Measurements from ENCODE around the gene EXPH5.

Gene EXPH5

DNA sequence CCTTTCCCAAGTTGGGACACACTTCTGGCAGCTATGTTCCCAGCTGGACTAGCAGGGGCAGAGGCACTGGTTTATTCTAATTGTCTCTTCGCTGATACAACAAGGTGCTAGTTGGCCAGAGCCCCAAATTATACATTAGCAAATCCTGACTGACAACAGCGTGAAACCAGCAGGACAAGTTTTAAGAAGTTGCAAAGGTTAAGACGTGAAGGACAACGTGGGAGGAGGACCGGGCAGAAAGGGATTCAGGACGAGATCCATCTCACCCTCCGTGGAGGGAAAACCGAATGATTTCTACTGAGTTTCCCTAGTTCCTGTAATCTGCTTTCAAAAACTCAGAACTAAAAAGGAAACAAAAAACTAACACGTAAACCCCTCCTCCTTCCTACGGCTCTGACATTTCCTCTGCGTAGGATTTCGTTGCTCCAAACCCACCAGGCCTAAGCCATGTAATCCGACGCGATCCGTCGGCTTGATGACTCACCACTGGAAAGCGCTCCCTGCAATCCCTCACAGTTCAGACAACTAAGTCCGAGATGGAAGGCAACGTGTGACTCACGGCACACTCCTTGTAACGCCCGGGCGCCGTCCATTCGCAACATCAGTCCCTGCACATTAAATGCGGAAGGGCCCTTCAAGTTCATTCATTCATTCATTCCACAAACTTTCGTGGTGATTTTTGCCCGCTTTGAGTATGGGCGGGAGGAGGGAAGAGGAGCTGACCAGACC lies 96.1 kb downstream of the EXPH5 start:
- DNase-seq (ENCODE audit: low read depth in 2 of 2): peak; percentile 98 to 99
- peak overlapping the region; percentile 57 to 58 for H3K4me3 ChIP-seq (replicated peaks in 1 of 2; ENCODE audit: low read depth in 2 of 2, low read length in 2 of 2)

DNA sequence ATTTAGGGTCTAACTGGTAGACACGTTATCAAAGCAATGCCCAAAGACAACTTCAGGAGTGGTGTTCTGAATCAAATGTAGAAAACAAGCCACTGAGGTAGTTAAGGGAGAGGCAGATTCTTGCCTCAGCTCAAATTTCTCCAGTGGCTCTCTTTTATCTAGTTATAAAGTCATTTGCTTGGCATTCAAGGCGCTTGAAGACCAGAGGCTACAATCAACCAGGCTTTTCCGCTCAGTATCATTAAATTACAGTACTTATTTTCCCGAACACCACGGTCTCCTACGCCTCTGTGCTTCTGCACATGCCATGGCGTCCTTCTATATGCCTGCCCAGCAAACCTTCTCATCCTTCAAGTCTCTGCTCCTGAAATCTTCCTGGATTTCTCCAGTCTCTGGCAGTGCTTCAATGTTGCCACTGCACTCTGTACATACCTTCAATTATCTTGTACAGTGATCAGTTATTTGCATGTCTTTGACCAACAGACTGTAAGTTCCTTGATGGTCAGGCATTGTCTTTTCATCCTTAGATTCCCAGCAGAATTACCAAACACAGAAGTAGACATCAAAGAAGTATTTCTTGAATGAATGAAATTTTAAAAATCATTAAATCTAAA lies 96.8 kb downstream of the EXPH5 start:
- TF ChIP-seq, protein P1, sequence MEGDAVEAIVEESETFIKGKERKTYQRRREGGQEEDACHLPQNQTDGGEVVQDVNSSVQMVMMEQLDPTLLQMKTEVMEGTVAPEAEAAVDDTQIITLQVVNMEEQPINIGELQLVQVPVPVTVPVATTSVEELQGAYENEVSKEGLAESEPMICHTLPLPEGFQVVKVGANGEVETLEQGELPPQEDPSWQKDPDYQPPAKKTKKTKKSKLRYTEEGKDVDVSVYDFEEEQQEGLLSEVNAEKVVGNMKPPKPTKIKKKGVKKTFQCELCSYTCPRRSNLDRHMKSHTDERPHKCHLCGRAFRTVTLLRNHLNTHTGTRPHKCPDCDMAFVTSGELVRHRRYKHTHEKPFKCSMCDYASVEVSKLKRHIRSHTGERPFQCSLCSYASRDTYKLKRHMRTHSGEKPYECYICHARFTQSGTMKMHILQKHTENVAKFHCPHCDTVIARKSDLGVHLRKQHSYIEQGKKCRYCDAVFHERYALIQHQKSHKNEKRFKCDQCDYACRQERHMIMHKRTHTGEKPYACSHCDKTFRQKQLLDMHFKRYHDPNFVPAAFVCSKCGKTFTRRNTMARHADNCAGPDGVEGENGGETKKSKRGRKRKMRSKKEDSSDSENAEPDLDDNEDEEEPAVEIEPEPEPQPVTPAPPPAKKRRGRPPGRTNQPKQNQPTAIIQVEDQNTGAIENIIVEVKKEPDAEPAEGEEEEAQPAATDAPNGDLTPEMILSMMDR (IDR thresholded peaks at IDR 0.05; ENCODE audit: low read depth, low read length): no peak
- DNase-seq (ENCODE audit: low read depth in 2 of 2): peak; percentile 18 to 21
- peak overlapping the region; percentile 57 to 58 for H3K4me3 ChIP-seq (replicated peaks in 1 of 2; ENCODE audit: low read depth in 2 of 2, low read length in 2 of 2)

More for the DNA sequence above, 96.1 kb downstream of the EXPH5 start:
- TF ChIP-seq, protein P1 (IDR thresholded peaks at IDR 0.05; ENCODE audit: low read depth, low read length): no peak

DNA sequence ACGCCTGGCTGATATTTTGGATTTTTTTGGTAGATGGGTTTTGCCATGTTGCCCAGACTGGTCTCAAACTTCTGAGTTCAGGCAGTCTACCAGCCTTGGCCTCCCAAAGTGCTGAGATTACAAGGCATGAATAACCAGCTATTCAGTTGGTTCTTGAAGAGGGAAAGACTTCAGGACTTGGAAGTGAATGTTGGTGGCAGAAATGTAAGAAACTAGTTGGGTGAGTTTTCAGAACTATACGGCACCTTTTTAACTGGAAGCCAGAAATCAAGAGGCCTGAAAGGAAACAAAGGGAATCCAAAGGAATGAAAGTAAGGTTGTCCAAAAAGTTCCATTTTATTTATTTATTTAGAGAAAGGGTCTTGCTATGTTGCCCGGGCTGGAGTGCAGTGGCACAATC lies 98.2 kb downstream of the EXPH5 start:
- no peak overlapping the region for H3K4me3 ChIP-seq (replicated peaks in 1 of 2; ENCODE audit: low read depth in 2 of 2, low read length in 2 of 2)
- TF ChIP-seq, protein P1 (IDR thresholded peaks at IDR 0.05; ENCODE audit: low read depth, low read length): no peak
- no peak for DNase-seq (ENCODE audit: low read depth in 2 of 2)

DNA sequence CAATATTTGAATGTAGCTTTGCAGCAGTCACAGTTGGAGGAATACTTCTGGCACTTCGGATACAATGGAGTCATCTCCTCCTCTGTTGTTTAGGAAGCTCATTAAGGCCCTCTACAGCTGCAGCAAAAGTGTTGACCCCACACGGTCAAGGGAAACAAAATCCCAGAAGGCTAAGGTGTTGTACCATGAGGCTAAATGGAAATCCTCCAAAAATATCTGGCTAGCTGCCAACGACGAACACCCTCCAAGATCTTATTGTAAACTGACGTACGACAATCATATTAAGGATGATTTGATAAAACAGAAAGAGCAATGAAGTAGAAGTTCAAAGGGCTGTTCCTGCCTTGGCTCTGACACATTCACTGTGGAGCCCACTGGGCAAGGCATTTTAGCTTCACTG lies 99.4 kb downstream of the EXPH5 start:
- DNase-seq (ENCODE audit: low read depth in 2 of 2): no peak
- H3K4me3 ChIP-seq (replicated peaks in 1 of 2; ENCODE audit: low read depth in 2 of 2, low read length in 2 of 2): no peak overlapping the region
- TF ChIP-seq, protein P1 (IDR thresholded peaks at IDR 0.05; ENCODE audit: low read depth, low read length): no peak

DNA sequence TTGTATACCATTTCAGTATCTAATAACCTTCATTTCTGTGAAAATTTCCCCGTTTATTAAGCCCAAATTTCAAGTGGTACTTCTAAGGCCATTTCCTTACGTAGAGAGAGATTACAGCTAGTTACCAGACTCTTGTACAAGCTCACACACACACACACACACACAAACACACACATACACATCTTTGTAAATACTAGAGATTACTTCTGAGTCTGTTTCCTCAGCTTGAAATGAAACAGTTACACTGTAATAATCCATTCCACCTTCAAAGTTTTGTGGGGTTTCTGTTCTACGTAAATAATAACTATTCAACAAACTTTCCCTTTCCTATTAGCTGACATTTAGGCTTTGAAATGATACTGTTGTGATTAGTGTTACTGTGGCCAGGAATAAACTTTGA lies 101.6 kb downstream of the EXPH5 start:
- TF ChIP-seq, protein P1 (IDR thresholded peaks at IDR 0.05; ENCODE audit: low read depth, low read length): no peak
- no peak overlapping the region for H3K4me3 ChIP-seq (replicated peaks in 1 of 2; ENCODE audit: low read depth in 2 of 2, low read length in 2 of 2)
- DNase-seq (ENCODE audit: low read depth in 2 of 2): no peak

DNA sequence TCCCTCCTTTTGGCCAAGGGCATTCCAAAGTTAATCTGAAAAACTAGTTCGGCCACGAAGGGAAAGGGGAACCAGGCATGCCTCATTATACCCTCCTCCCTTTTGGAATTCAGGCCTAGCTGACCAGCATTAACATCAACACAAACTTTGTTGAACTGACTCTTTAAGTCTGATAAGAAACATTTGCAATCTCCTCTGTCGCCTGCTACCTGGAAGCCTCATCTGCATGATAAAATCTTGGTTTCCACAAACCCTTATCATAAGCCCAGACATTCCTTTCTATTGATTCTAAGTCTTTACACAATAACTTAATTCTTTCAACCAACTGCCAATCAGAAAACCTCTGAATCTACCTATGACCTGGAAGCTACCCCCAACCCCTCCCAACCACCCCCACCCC lies 106.7 kb downstream of the EXPH5 start:
- no peak overlapping the region for H3K4me3 ChIP-seq (replicated peaks in 1 of 2; ENCODE audit: low read depth in 2 of 2, low read length in 2 of 2)
- DNase-seq (ENCODE audit: low read depth in 2 of 2): no peak
- TF ChIP-seq, protein P1 (IDR thresholded peaks at IDR 0.05; ENCODE audit: low read depth, low read length): no peak
